Hepatocyte (in vitro differentiated cells): ENCODE data around the gene CCL16.

Source experiments
- CTCF ChIP-seq: fragments of 200-600 bp; sonication (generic); IDR thresholded peaks from 2 replicates; pipeline ENCODE4 v1.5.1; 2016; ENCODE audit warnings: antibody characterized with exemption, mild to moderate bottlenecking; ENCODE audit not compliant: poor library complexity
- EZH2 ChIP-seq: fragments of 200-600 bp; sonication (generic); IDR thresholded peaks from 2 replicates; pipeline ENCODE4 v1.6.1; 2016; ENCODE audit warnings: antibody characterized with exemption, mild to moderate bottlenecking, borderline replicate concordance

GRCh38 chr17:35998018-35998545 lies 16.8 kb upstream of the CCL16 start:
- TF ChIP-seq CTCF (no peak), EZH2 (no peak)
